Mesendoderm (in vitro differentiated cells): Measurements from ENCODE around the gene HPF1.

Experiments used
- DNase-seq: peaks from one replicate; pipeline ENCODE4 v3.0.0; 2013
- H2AK5ac ChIP-seq: 2 replicates; pipeline ENCODE4 v1.6.1; 2013; ENCODE audit warnings: low read length, inconsistent platforms
- H2BK120ac ChIP-seq: 2 replicates; pipeline ENCODE4 v1.6.1; 2013; ENCODE audit warnings: low read depth, mild to moderate bottlenecking, low read length, moderate library complexity, mixed read lengths
- H2BK15ac ChIP-seq: replicated peaks from 2 replicates; pipeline ENCODE4 v1.6.1; 2013; ENCODE audit warnings: low read depth, mild to moderate bottlenecking, moderate library complexity
- H2BK5ac ChIP-seq: 2 replicates; pipeline ENCODE4 v1.6.1; 2013; ENCODE audit warnings: low read length, inconsistent platforms
- H3K18ac ChIP-seq: 2 replicates; pipeline ENCODE4 v1.6.1; 2013; ENCODE audit warnings: mild to moderate bottlenecking, low read length, mixed read lengths
- H3K23ac ChIP-seq: one replicate; pipeline ENCODE4 v1.6.1; 2013; ENCODE audit warnings: low read length
- H3K27ac ChIP-seq: 2 replicates; pipeline ENCODE4 v1.5.1; 2013; ENCODE audit warnings: low read depth, mild to moderate bottlenecking, inconsistent platforms, low read length, moderate library complexity
- H3K27me3 ChIP-seq: 2 replicates; pipeline ENCODE4 v1.6.1; 2013; ENCODE audit warnings: low read length, control low read depth, mild to moderate bottlenecking, inconsistent platforms; ENCODE audit not compliant: insufficient read depth, poor library complexity
- H3K36me3 ChIP-seq: 2 replicates; pipeline ENCODE4 v1.6.1; 2013; ENCODE audit warnings: low read length, inconsistent platforms; ENCODE audit not compliant: control insufficient read depth, insufficient read depth
- H3K4ac ChIP-seq: one replicate; pipeline ENCODE4 v1.6.1; 2013; ENCODE audit warnings: low read depth, mild to moderate bottlenecking, low read length, moderate library complexity
- H3K4me1 ChIP-seq: 2 replicates; pipeline ENCODE4 v1.6.1; 2013; ENCODE audit warnings: low read depth, low read length, inconsistent platforms; ENCODE audit not compliant: control insufficient read depth
- H3K4me2 ChIP-seq: 2 replicates; pipeline ENCODE4 v1.6.1; 2013; ENCODE audit warnings: low read length
- H3K4me3 ChIP-seq: 2 replicates; pipeline ENCODE4 v1.5.1; 2013; ENCODE audit warnings: mild to moderate bottlenecking, low read length
- H3K56ac ChIP-seq: one replicate; pipeline ENCODE4 v1.6.1; 2013; ENCODE audit warnings: low read length
- H3K79me1 ChIP-seq: 2 replicates; pipeline ENCODE4 v1.6.1; 2013; ENCODE audit warnings: low read length, inconsistent platforms
- H3K79me2 ChIP-seq: 2 replicates; pipeline ENCODE4 v1.6.1; 2013; ENCODE audit warnings: mild to moderate bottlenecking, low read length; ENCODE audit not compliant: control insufficient read depth, insufficient read depth
- H3K9ac ChIP-seq: 2 replicates; pipeline ENCODE4 v1.6.1; 2013; ENCODE audit warnings: low read length, inconsistent platforms
- H4K5ac ChIP-seq: one replicate; pipeline ENCODE4 v1.6.1; 2013; ENCODE audit warnings: low read length
- H4K8ac ChIP-seq: one replicate; pipeline ENCODE4 v1.6.1; 2013; ENCODE audit warnings: low read depth, mild to moderate bottlenecking, control low read depth, low read length, moderate library complexity
- WGBS: extraction: QIAGEN DNeasy Blood & Tissue Kit; methylation state at CpG from one replicate; pipeline ENCODE4 v1.1.7; 2013; ENCODE audit warnings: low lambda C conversion rate, missing lambda C conversion rate; ENCODE audit not compliant: insufficient coverage; ENCODE audit errors: extremely low coverage; 5-methylcytosine and 5-hydroxymethylcytosine counted together

The HPF1 gene

DNA sequence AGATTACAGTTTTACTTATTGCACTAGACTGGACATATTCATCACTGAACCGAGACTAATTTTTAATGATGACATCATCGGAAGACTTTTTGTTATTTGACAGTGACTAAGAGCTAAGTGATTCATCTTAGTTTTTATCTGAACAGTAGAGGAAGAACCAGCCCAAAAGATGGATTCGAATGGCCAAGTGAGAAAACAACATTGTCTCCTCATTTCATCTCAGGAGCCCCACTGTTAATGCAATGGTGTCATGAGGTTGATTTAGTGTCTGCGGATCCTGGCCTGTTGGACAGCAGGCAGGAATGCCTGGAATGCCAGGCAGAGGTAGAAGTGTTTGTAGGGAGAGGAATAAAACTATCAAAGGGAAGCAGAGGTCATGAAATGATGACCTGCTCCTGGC lies 37.8 kb upstream of the HPF1 start:
- no CpG with 5 or more reads among the region's 4 CpGs for WGBS
- no peak overlapping the region for H4K8ac ChIP-seq
- no peaks in the 10 kb centered on the region for H3K79me2 ChIP-seq
- H2AK5ac ChIP-seq, result no peak overlapping the region
- H4K5ac ChIP-seq, result no peak overlapping the region
- H3K9ac ChIP-seq, result no peak overlapping the region
- no peak overlapping the region for H3K18ac ChIP-seq
- H3K4ac ChIP-seq, result no peak overlapping the region
- H2BK120ac ChIP-seq, result no peak overlapping the region
- H3K23ac ChIP-seq, result no peak overlapping the region
- H3K36me3 ChIP-seq, result no peaks in the 10 kb centered on the region
- no peaks in the 10 kb centered on the region for H3K27me3 ChIP-seq
- no peak overlapping the region for H3K4me2 ChIP-seq
- no peaks in the 10 kb centered on the region for H3K4me1 ChIP-seq
- H3K27ac ChIP-seq, result no peak overlapping the region
- H2BK15ac ChIP-seq, result no peak overlapping the region
- no peak overlapping the region for H2BK5ac ChIP-seq
- DNase-seq, result peak; percentile 40
- H3K4me3 ChIP-seq, result no peak overlapping the region
- H3K79me1 ChIP-seq, result no peaks in the 10 kb centered on the region
- no peak overlapping the region for H3K56ac ChIP-seq

DNA sequence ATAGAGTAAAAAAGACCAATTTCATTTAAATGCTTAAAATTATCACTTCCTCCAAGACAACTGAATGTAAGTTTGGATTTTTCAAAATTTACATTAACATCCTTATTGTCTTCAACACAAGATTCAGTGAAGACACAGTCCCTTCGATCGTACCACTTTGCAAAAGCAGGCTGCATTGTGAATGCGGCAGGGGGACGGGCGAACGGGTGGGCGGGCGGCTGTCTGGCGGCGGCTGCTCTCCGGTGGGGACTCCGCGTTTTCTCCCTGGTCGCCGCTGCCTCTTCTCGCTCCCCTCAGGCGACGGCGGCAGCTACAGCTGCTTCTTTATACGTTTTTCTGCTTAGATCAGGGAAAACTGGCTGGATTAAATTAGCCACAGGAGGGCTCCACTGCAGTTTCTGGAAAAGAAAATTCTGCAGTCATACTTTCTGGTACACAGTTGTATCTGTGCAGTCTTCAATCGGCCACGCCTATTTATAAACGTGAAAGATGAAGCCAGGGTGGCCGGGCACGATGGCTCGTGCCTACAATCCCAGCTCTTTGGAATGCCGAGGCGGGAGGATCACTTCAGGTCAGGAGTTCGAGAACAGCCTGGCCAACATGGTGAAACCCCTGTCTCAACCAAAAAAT lies 33.9 kb upstream of the HPF1 start:
- no peaks in the 10 kb centered on the region for H3K36me3 ChIP-seq
- H2BK120ac ChIP-seq, result no peak overlapping the region
- peak overlapping the region; percentile 35 for H3K56ac ChIP-seq
- peak overlapping the region; percentile 28 for H3K18ac ChIP-seq
- no peaks in the 10 kb centered on the region for H3K27me3 ChIP-seq
- peak; percentile 78 for DNase-seq
- H3K4me1 ChIP-seq, result no peaks in the 10 kb centered on the region
- no CpG with 5 or more reads among the region's 29 CpGs for WGBS
- H3K27ac ChIP-seq, result no peak overlapping the region
- no peak overlapping the region for H4K8ac ChIP-seq
- H4K5ac ChIP-seq, result no peak overlapping the region
- H3K9ac ChIP-seq, result no peak overlapping the region
- no peak overlapping the region for H3K4ac ChIP-seq
- no peak overlapping the region for H2BK15ac ChIP-seq
- no peaks in the 10 kb centered on the region for H3K79me2 ChIP-seq
- H3K4me3 ChIP-seq, result no peak overlapping the region
- H2AK5ac ChIP-seq, result no peak overlapping the region
- no peak overlapping the region for H3K23ac ChIP-seq
- peak overlapping the region; percentile 11 for H3K4me2 ChIP-seq
- no peak overlapping the region for H2BK5ac ChIP-seq
- no peaks in the 10 kb centered on the region for H3K79me1 ChIP-seq

DNA sequence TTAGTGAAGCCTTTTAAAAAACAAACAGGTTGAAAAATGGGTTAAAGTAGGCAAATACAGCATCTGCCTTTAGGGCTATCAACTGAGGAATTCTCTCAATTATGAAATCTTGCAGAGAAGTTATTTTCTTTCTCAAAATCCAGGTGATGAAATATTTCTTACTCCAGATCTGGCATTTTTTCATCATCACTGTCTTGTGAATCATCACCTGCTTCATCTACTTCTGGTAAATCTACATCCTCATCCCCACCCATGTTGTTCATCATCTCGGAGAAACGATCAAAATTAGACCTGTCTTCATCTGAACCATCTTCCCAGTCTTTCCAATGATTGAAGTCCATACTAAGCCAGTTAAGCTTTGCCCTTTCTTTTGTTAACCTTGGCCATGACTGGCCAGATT lies 33.3 kb upstream of the HPF1 start:
- Histone ChIP-seq H3K56ac (no peak overlapping the region), H3K79me2 (no peaks in the 10 kb centered on the region), H2BK15ac (no peak overlapping the region), H3K36me3 (no peaks in the 10 kb centered on the region), H3K27ac (no peak overlapping the region), H2AK5ac (no peak overlapping the region), H3K4ac (no peak overlapping the region), H2BK120ac (no peak overlapping the region), H4K8ac (no peak overlapping the region), H2BK5ac (no peak overlapping the region), H3K79me1 (no peaks in the 10 kb centered on the region), H3K18ac (no peak overlapping the region), H3K4me2 (no peak overlapping the region), H3K4me1 (no peaks in the 10 kb centered on the region), H3K27me3 (no peaks in the 10 kb centered on the region), H4K5ac (no peak overlapping the region), H3K9ac (no peak overlapping the region), H3K23ac (no peak overlapping the region), H3K4me3 (no peak overlapping the region)
- DNase-seq, result no peak
- WGBS, result no CpG with 5 or more reads among the region's 2 CpGs

DNA sequence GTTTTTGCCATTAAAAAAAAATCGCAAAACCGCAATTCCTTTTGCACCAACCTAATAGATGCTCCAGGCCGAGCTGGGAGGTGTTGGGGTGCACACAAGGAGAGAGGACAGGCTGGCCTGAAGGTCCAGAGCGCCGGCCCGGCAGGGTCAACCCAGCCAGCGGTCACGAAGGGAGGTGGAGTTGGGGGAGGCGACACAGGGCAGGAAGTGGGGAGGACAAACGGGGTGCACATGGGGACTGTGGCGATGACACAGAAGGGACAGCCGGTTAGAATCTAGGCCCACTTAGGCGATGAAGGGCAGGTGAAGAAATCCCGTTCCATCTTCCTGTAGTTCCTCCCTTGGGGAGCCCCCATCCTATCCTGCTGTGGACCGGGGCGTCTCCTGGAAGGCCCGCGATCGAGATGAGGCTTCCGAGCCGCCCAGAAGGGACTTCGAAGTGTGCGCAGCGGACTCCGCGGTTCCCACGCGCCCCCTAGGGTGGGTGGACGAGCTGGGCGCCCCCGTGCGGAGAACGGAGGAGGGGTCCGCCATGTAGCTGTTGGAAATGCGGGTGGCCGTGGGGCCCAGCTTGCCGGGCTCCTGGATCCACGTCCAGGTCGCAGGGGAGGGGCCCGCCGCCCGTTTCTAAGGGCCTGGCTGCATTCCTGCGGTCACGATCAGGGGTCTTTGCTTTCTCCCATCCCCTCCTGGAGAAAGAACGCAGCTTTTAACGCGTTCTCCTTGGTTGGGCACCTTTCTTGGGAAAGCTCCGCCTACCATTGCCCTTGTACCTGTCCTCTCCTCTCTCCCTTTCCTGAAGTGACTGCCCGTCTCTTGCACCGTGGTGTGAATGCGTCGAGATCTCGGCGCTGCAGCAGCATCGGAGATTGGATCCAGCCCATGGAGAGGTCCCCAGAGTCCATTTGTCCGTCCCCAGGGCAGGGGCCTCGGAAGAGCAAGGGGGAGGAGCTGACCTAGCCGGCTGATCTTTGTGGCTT lies 17.0 kb upstream of the HPF1 start:
- Histone ChIP-seq H3K56ac (no peak overlapping the region), H2BK5ac (no peak overlapping the region), H3K23ac (no peak overlapping the region), H3K4ac (no peak overlapping the region), H2BK120ac (no peak overlapping the region), H4K8ac (no peak overlapping the region), H3K79me1 (no peaks in the 10 kb centered on the region), H3K36me3 (no peaks in the 10 kb centered on the region), H3K79me2 (no peaks in the 10 kb centered on the region), H2BK15ac (no peak overlapping the region), H3K4me2 (no peak overlapping the region), H4K5ac (no peak overlapping the region), H3K27me3 (no peaks in the 10 kb centered on the region), H3K9ac (no peak overlapping the region), H2AK5ac (no peak overlapping the region), H3K18ac (no peak overlapping the region), H3K27ac (no peak overlapping the region), H3K4me1 (no peaks in the 10 kb centered on the region), H3K4me3 (no peak overlapping the region)
- no peak for DNase-seq
- WGBS, result no CpG with 5 or more reads among the region's 58 CpGs

DNA sequence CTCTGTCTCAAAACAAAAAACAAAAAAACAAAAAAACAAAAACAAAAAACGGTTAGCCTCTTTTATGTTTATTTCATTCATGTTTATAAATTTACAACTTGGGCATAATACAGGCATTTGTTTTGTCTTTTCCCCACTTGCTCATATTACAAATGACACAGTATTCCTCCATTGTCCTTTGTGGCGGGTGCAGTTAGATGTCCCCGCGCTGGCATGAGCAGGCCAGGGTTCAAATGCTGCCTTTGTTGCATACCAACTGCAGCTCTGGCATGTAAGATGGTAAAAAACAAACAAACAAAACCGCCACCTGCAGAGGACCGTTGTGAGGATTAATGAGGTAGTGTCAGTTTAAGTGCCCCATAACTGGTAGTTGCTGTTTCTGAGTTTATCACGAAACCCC lies 16.1 kb upstream of the HPF1 start:
- no peak for DNase-seq
- WGBS, result no CpG with 5 or more reads among the region's 7 CpGs
- H3K23ac ChIP-seq, result no peak overlapping the region
- H2BK120ac ChIP-seq, result no peak overlapping the region
- no peak overlapping the region for H3K4me2 ChIP-seq
- H3K9ac ChIP-seq, result no peak overlapping the region
- no peaks in the 10 kb centered on the region for H3K36me3 ChIP-seq
- H3K27ac ChIP-seq, result no peak overlapping the region
- H2BK5ac ChIP-seq, result no peak overlapping the region
- no peak overlapping the region for H4K8ac ChIP-seq
- no peak overlapping the region for H3K4me3 ChIP-seq
- no peaks in the 10 kb centered on the region for H3K79me2 ChIP-seq
- no peak overlapping the region for H2BK15ac ChIP-seq
- H3K4ac ChIP-seq, result no peak overlapping the region
- no peaks in the 10 kb centered on the region for H3K79me1 ChIP-seq
- H3K56ac ChIP-seq, result no peak overlapping the region
- H3K4me1 ChIP-seq, result no peaks in the 10 kb centered on the region
- no peaks in the 10 kb centered on the region for H3K27me3 ChIP-seq
- no peak overlapping the region for H2AK5ac ChIP-seq
- H4K5ac ChIP-seq, result no peak overlapping the region
- no peak overlapping the region for H3K18ac ChIP-seq
